Lower lobe of right lung (tissue), 2 donors: ENCODE results near the gene CD101. TPM values are rescaled to one million over a fixed set of nuclear protein-coding genes. Genes with fewer than 3 reads are reported as not detected.
A peak's percentile ranks its signal among the peaks of the same experiment; 100 is the strongest.

Experiments
- ATAC-seq, 2 donors: fragments of 200-7000 bp; cut with Tn5 transposase; one replicate each; pipeline ENCODE4 v1.9.1; 2020 to 2022; ENCODE audit warnings: mild to moderate bottlenecking in 2 of 2, moderate library complexity in 2 of 2
- DNase-seq: peaks from one replicate; pipeline ENCODE4 v3.0.0-alpha.2; 2020
- H3K27ac ChIP-seq: fragments of 200-600 bp; one replicate; pipeline ENCODE4 v1.8.0; 2022
- H3K27me3 ChIP-seq: fragments of 200-600 bp; one replicate; pipeline ENCODE4 v1.8.0; 2022; ENCODE audit warnings: low read depth
- H3K36me3 ChIP-seq: fragments of 200-600 bp; one replicate; pipeline ENCODE4 v1.8.0; 2022; ENCODE audit warnings: mild to moderate bottlenecking
- H3K4me1 ChIP-seq: fragments of 200-600 bp; one replicate; pipeline ENCODE4 v1.8.0; 2022
- H3K4me3 ChIP-seq: fragments of 200-600 bp; one replicate; pipeline ENCODE4 v1.8.0; 2022; ENCODE audit warnings: mild to moderate bottlenecking
- H3K9me3 ChIP-seq: fragments of 200-600 bp; one replicate; pipeline ENCODE4 v1.8.0; 2022
- CTCF ChIP-seq: fragments of 200-600 bp; IDR thresholded peaks from one replicate; pipeline ENCODE4 v1.8.0; 2022; ENCODE audit warnings: antibody characterized with exemption, mild to moderate bottlenecking
- intact Hi-C: fragments of 100-400 bp; cut with DNase I; formaldehyde crosslinking; loops from one replicate; pipeline ENCODE4 v1.11.0; 2022
- total RNA-seq: library from RNA; stranded (reverse); fragmentation: NEBNext Ultra II Directional; extraction: Animal tissue kit (Norgen Biotek cat#: 25700); gene quantifications from one replicate; pipeline ENCODE4 v1.2.1, GENCODE V29; 2021
- donor health status: DM: no; HTN: yes; CAD: no; lungs with severe emphysema.

The CD101 gene
- total RNA-seq, 1 donor from 2014 or later, result 105 TPM

GRCh38 chr1:117047271-117047670, 45.7 kb downstream of the CD101 start:
- peaks cover 14% of the 10 kb centered on the region for H3K4me1 ChIP-seq
- H3K27me3 ChIP-seq, result no peaks in the 10 kb centered on the region
- TF ChIP-seq CTCF, result no peak
- H3K4me3 ChIP-seq, result no peak overlapping the region
- no peak for ATAC-seq
- no peaks in the 10 kb centered on the region for H3K9me3 ChIP-seq
- H3K27ac ChIP-seq, result no peak overlapping the region
- no peak for DNase-seq
- H3K36me3 ChIP-seq, result no peaks in the 10 kb centered on the region
- intact Hi-C loops, result no loop called here

- Histone ChIP-seq H3K4me1 (peaks cover 14% of the 10 kb centered on the region), H3K4me3 (no peak overlapping the region), H3K9me3 (no peaks in the 10 kb centered on the region), H3K27me3 (no peaks in the 10 kb centered on the region), H3K36me3 (no peaks in the 10 kb centered on the region), H3K27ac (peak overlapping the region; percentile 20)
- ATAC-seq, result peak; percentile 46 to 56
- no peak for TF ChIP-seq CTCF
- intact Hi-C loops, result no loop called here
- DNase-seq, result no peak
Observed at GRCh38 chr1:117049857-117050256, 48.3 kb downstream of the CD101 start.

- H3K27ac ChIP-seq, result peak overlapping the region; percentile 46
- no peaks in the 10 kb centered on the region for H3K36me3 ChIP-seq
- no peaks in the 10 kb centered on the region for H3K9me3 ChIP-seq
- no peaks in the 10 kb centered on the region for H3K27me3 ChIP-seq
- DNase-seq (peak; percentile 64), ATAC-seq (peak; percentile 67 to 72)
- H3K4me1 ChIP-seq, result peaks cover 14% of the 10 kb centered on the region
- peak overlapping the region; percentile 30 for H3K4me3 ChIP-seq
- no peak for TF ChIP-seq CTCF
- intact Hi-C loops, result no loop called here
Observed at GRCh38 chr1:117051224-117052064, 49.9 kb downstream of the CD101 start.

- no peak overlapping the region for H3K4me3 ChIP-seq
- H3K9me3 ChIP-seq, result no peaks in the 10 kb centered on the region
- H3K4me1 ChIP-seq, result peaks cover 18% of the 10 kb centered on the region
- no peaks in the 10 kb centered on the region for H3K36me3 ChIP-seq
- no peaks in the 10 kb centered on the region for H3K27me3 ChIP-seq
- H3K27ac ChIP-seq, result no peak overlapping the region
- DNase-seq (no peak), ATAC-seq (no peak)
- intact Hi-C loops, result no loop called here
- no peak for TF ChIP-seq CTCF
Observed at GRCh38 chr1:117054068-117054467, 52.5 kb downstream of the CD101 start.

- Histone ChIP-seq H3K4me1 (peaks cover 16% of the 10 kb centered on the region), H3K27ac (no peak overlapping the region), H3K36me3 (no peaks in the 10 kb centered on the region), H3K27me3 (no peaks in the 10 kb centered on the region), H3K9me3 (no peaks in the 10 kb centered on the region), H3K4me3 (peak overlapping the region; percentile 85)
- ATAC-seq, result no peak
- no peak for TF ChIP-seq CTCF
- no peak for DNase-seq
- intact Hi-C loops, result loop anchor here (5.0 kb wide), 1 partner anchor 322 kb away; no protein-coding TSS in a partner anchor
Observed at GRCh38 chr1:117058810-117059209, 57.2 kb downstream of the CD101 start.
